Fibroblast of pulmonary artery (primary cell): ENCODE results near the gene ZNF234.
A peak's percentile ranks its signal among the peaks of the same experiment; 100 is the strongest.

ENCODE experiments used
- DNase-seq: peaks from one replicate; pipeline ENCODE4 v3.0.0-alpha.2; 2010; ENCODE audit warnings: low read depth
- H3K4me3 ChIP-seq: replicated peaks from 2 replicates; pipeline ENCODE4 v1.5.1; 2011; ENCODE audit warnings: low read depth, mild to moderate bottlenecking, control low read depth, low read length, moderate library complexity
- CTCF ChIP-seq: IDR thresholded peaks from 2 replicates; pipeline ENCODE4 v1.5.1; 2011; ENCODE audit warnings: mild to moderate bottlenecking, control low read depth, low read length, inconsistent platforms; ENCODE audit errors: missing control alignments

ZNF234 gene

GRCh38 chr19:44141191-44142058 lies at the start of gene ZNF234:
TSS of gene ZNF234 (plus strand) at chr19:44141554. CDS start at chr19:44144633, 3,079 bp downstream.
- DNase-seq, result peak; percentile 82
- peak within 1 kb of the TSS; percentile 91 for H3K4me3 ChIP-seq
- TF ChIP-seq CTCF, result no peak

- no peak for TF ChIP-seq CTCF
- no peak for DNase-seq
- H3K4me3 ChIP-seq, result no peak overlapping the region
Observed at GRCh38 chr19:44092108-44092507, 49.2 kb upstream of the ZNF234 start.

GRCh38 chr19:44093931-44094765 lies 47.2 kb upstream of the ZNF234 start, which contains the start of gene ZNF224:
TSS of gene ZNF224 (plus strand) at chr19:44094361. CDS start at chr19:44097874, 3,513 bp downstream.
- no peak for TF ChIP-seq CTCF
- peak; percentile 94 for DNase-seq
- peak within 1 kb of the TSS; percentile 98 for H3K4me3 ChIP-seq

GRCh38 chr19:44107751-44108150 lies 33.6 kb upstream of the ZNF234 start:
- TF ChIP-seq CTCF, result no peak
- DNase-seq, result no peak

GRCh38 chr19:44109458-44109857 lies 31.9 kb upstream of the ZNF234 start:
- no peak for TF ChIP-seq CTCF
- no peak for DNase-seq

More at GRCh38 chr19:44107751-44108150, 33.6 kb upstream of the ZNF234 start:
- H3K4me3 ChIP-seq, result no peak overlapping the region

GRCh38 chr19:44111910-44112463 lies 29.4 kb upstream of the ZNF234 start:
- peak overlapping the region; percentile 66 for H3K4me3 ChIP-seq
- peak; percentile 91 for DNase-seq
- no peak for TF ChIP-seq CTCF

More at GRCh38 chr19:44109458-44109857, 31.9 kb upstream of the ZNF234 start:
- H3K4me3 ChIP-seq, result no peak overlapping the region
